ENCODE data around the gene C4B. TPM values are rescaled to one million over a fixed set of nuclear protein-coding genes. Genes with fewer than 3 reads are reported as not detected.

The C4B gene
- total and polyA plus RNA-seq, 9 of the 15 experiments (the other 6 are each of a cell fraction or from before 2014, with no cell fraction given): 0.32 to 8.8 (median 5.4) TPM

GRCh38 chr6:31969712-31970603 lies 44.6 kb upstream of the C4B start (continued):
- TF ChIP-seq ZNF57 (CRISPR knock-in tag; IDR thresholded peaks at IDR 0.05) (no peak), LARP7 (IDR thresholded peaks at IDR 0.05) (peak; percentile 75; the same call in 1 of the 2 replicates), PCBP2 (IDR thresholded peaks at IDR 0.05; ENCODE audit: low read depth, low read length, poor library complexity, severe bottlenecking) (no peak), NR1H2 (CRISPR knock-in tag; IDR thresholded peaks at IDR 0.05) (no peak), MEIS2 (IDR thresholded peaks at IDR 0.05; ENCODE audit: partially characterized antibody) (peak; percentile 63), NR2F6 (CRISPR knock-in tag; IDR thresholded peaks at IDR 0.05) (0 out of 2 replicates have a peak, but pooled peaks have one; percentile 56), SREBF1 (IDR thresholded peaks at IDR 0.05; ENCODE audit: borderline replicate concordance, low read depth, low read length) (no peak), ILK (tag; IDR thresholded peaks at IDR 0.05; ENCODE audit: borderline replicate concordance, low read depth) (no peak), POLR2B (IDR thresholded peaks at IDR 0.05; ENCODE audit: low read depth, partially characterized antibody) (peak; percentile 28), NR3C1 (CRISPR knock-in tag; IDR thresholded peaks at IDR 0.05) (no peak), CREBBP (IDR thresholded peaks at IDR 0.05; ENCODE audit: low read depth, low read length) (no peak), PHB2 (IDR thresholded peaks at IDR 0.05; ENCODE audit: low read depth) (no peak), MED1 (CRISPR knock-in tag; IDR thresholded peaks at IDR 0.05; ENCODE audit: borderline replicate concordance) (no peak), RBFOX2 (IDR thresholded peaks at IDR 0.05; ENCODE audit: low read depth, low read length) (peak; percentile 23; the same call in 1 of the 2 replicates), ZKSCAN8 (CRISPR knock-in tag; IDR thresholded peaks at IDR 0.05) (no peak), ATF3 (IDR thresholded peaks at IDR 0.05) (peak; percentile 91), ATF3 (CRISPR knock-in tag; conservative IDR thresholded peaks at IDR 0.05) (peak; percentile 77; the same call in 1 of the 2 replicates), ZNF133 (CRISPR knock-in tag; IDR thresholded peaks at IDR 0.05) (no peak), ZNF449 (CRISPR knock-in tag; IDR thresholded peaks at IDR 0.05) (no peak), ZNF584 (CRISPR knock-in tag; IDR thresholded peaks at IDR 0.05; ENCODE audit: low read depth) (no peak), HBP1 (CRISPR knock-in tag; IDR thresholded peaks at IDR 0.05) (no peak), CCNT2 (IDR thresholded peaks at IDR 0.05; ENCODE audit: borderline replicate concordance, extremely low read depth, insufficient read length, low read depth, low read length) (no peak), ZNF76 (CRISPR knock-in tag; IDR thresholded peaks at IDR 0.05; ENCODE audit: borderline replicate concordance) (no peak), HMG20B (CRISPR knock-in tag; IDR thresholded peaks at IDR 0.05) (no peak), TAF7 (tag; IDR thresholded peaks at IDR 0.05) (no peak), TGIF2 (CRISPR knock-in tag; IDR thresholded peaks at IDR 0.05) (no peak)

Data from K562 (cell line).